GM12878 (cell line): ENCODE measurements around the gene ITGA11. TPM values are rescaled to one million over a fixed set of nuclear protein-coding genes. Genes with fewer than 3 reads are reported as not detected.

ENCODE experiments used
- ATAC-seq: fragments of 200-7000 bp; cut with Tn5 transposase; 3 replicates; pipeline ENCODE4 v1.9.1; 2020; ENCODE audit warnings: mild to moderate bottlenecking, moderate library complexity
- BruUV-seq: library from RNA; stranded (reverse); fragments of 400-500 nt; replicated peaks from 2 replicates; lab custom pipeline; 2021; lab: Mats Ljungman, UMichigan
- CTCF ChIA-PET: fragments of 300-600 bp; sonication (Branson Sonifier 250); formaldehyde crosslinking; extraction: SDS; loops from one replicate; lab custom pipeline; 2021; ENCODE audit warnings: inconsistent platforms; lab: Yijun Ruan, JAX
- POLR2A ChIA-PET: fragments of 350-600 bp; formaldehyde crosslinking; extraction: SDS; loops from one replicate; lab custom pipeline; 2021; ENCODE audit warnings: inconsistent platforms; lab: Charles Lee
- RAD21 ChIA-PET: fragments of 300-600 bp; sonication (Branson Sonifier 250); formaldehyde crosslinking; loops from one replicate; lab custom pipeline; 2023; ENCODE audit warnings: antibody characterized with exemption; ENCODE audit not compliant: unreplicated experiment; lab: Charles Lee
- SMC1A ChIA-PET: fragments of 300-600 bp; sonication (Branson Sonifier 250); formaldehyde crosslinking; loops from one replicate; lab custom pipeline; 2023; ENCODE audit not compliant: unreplicated experiment, uncharacterized antibody; lab: Charles Lee
- DNase-seq: peaks from one replicate; pipeline ENCODE4 v3.0.0-alpha.2; 2011; ENCODE audit warnings: low read depth, low spot score
- FAIRE-seq: peaks from 3 replicates; lab custom pipeline; 2011; peaks lifted over from hg19 to GRCh38; lab: Jason Lieb, UNC
- H2AFZ ChIP-seq: 2 replicates; pipeline ENCODE4 v1.6.0; 2011; ENCODE audit warnings: low read depth, low read length, control low read depth; ENCODE audit not compliant: control insufficient read depth
- H3K27ac ChIP-seq: 2 replicates; pipeline ENCODE4 v1.5.1; 2011; ENCODE audit warnings: control low read depth; ENCODE audit not compliant: control insufficient read depth, insufficient read depth
- H3K27me3 ChIP-seq, 2 experiments: replicated peaks in 1 of 2; 2 replicates each; pipeline versions ENCODE4 v1.6.0 to v1.6.1; 2011; ENCODE audit warnings: low read length in 1 of 2; ENCODE audit not compliant: control insufficient read depth in 2 of 2, insufficient read depth in 2 of 2
- H3K36me3 ChIP-seq, 2 experiments: 2 replicates each; pipeline ENCODE4 v1.5.1; 2011; ENCODE audit warnings: low read length in 1 of 2; ENCODE audit not compliant: control insufficient read depth in 2 of 2, insufficient read depth in 2 of 2
- H3K4me1 ChIP-seq: 2 replicates; pipeline ENCODE4 v1.6.1; 2011; ENCODE audit warnings: mild to moderate bottlenecking, low read length, moderate library complexity, mixed read lengths; ENCODE audit not compliant: control insufficient read depth, insufficient read depth
- H3K4me2 ChIP-seq: 2 replicates; pipeline ENCODE4 v1.6.0; 2011; ENCODE audit warnings: control low read depth; ENCODE audit not compliant: control insufficient read depth, insufficient read depth
- H3K4me3 ChIP-seq: fragments of 200-600 bp; sonication (generic); 2 replicates; pipeline ENCODE4 v1.5.1; 2016
- H3K79me2 ChIP-seq: 2 replicates; pipeline ENCODE4 v1.6.0; 2011; ENCODE audit warnings: low read length; ENCODE audit not compliant: control insufficient read depth, insufficient read depth
- H3K9ac ChIP-seq: 2 replicates; pipeline ENCODE4 v1.8.0; 2011; ENCODE audit warnings: low read length, control low read depth, mixed read lengths; ENCODE audit not compliant: control insufficient read depth, insufficient read depth
- H3K9me3 ChIP-seq: replicated peaks from 3 replicates; pipeline ENCODE4 v1.5.1; 2011; ENCODE audit warnings: mild to moderate bottlenecking, low read length; ENCODE audit not compliant: control insufficient read depth, insufficient read depth
- H4K20me1 ChIP-seq: 2 replicates; pipeline ENCODE4 v1.6.0; 2011; ENCODE audit not compliant: control insufficient read depth, insufficient read depth
- CREB1 ChIP-seq: IDR thresholded peaks from 2 replicates; pipeline ENCODE4 v1.6.1; 2012; ENCODE audit warnings: low read depth, mild to moderate bottlenecking, inconsistent platforms
- ESRRA ChIP-seq: IDR thresholded peaks from 2 replicates; pipeline ENCODE4 v1.6.1; 2012; ENCODE audit warnings: mild to moderate bottlenecking, low read length, improper control_type of control experiment
- GATAD2B ChIP-seq: fragments of 450-650 bp; conservative IDR thresholded peaks from 2 replicates; pipeline ENCODE4 v1.6.1; 2017; ENCODE audit warnings: low read depth, mild to moderate bottlenecking, moderate library complexity
- HDAC2 ChIP-seq: fragments of 200-600 bp; sonication (generic); IDR thresholded peaks from 2 replicates; pipeline ENCODE4 v1.6.1; 2017
- NBN ChIP-seq: fragments of 450-650 bp; IDR thresholded peaks from 2 replicates; pipeline ENCODE4 v1.6.1; 2016
- NFYA ChIP-seq: IDR thresholded peaks from 2 replicates; pipeline ENCODE4 v1.6.1; 2011; ENCODE audit warnings: low read depth, mild to moderate bottlenecking, low read length, improper control_type of control experiment, borderline replicate concordance
- RB1 ChIP-seq: fragments of 450-650 bp; formaldehyde crosslinking; IDR thresholded peaks from 2 replicates; pipeline ENCODE4 v1.6.1; 2017; ENCODE audit warnings: mild to moderate bottlenecking, borderline replicate concordance
- RCOR1 ChIP-seq: conservative IDR thresholded peaks from 2 replicates; pipeline ENCODE4 v1.6.1; 2012; ENCODE audit warnings: low read depth, low read length, improper control_type of control experiment
- SPI1 ChIP-seq: IDR thresholded peaks from 2 replicates; pipeline ENCODE4 v1.6.1; 2011; ENCODE audit warnings: low read depth, mild to moderate bottlenecking, low read length, moderate library complexity, borderline replicate concordance; ENCODE audit not compliant: insufficient read depth
- SREBF1 ChIP-seq: IDR thresholded peaks from 2 replicates; pipeline ENCODE4 v1.6.1; 2012; ENCODE audit warnings: mild to moderate bottlenecking, low read length
- STAT1 ChIP-seq: fragments of 450-650 bp; conservative IDR thresholded peaks from 2 replicates; pipeline ENCODE4 v1.6.1; 2014; ENCODE audit warnings: antibody characterized with exemption, mild to moderate bottlenecking
- ZBTB40 ChIP-seq: fragments of 450-650 bp; IDR thresholded peaks from 2 replicates; pipeline ENCODE4 v1.6.1; 2016; ENCODE audit warnings: mild to moderate bottlenecking, moderate library complexity, borderline replicate concordance
- WGBS: methylation state at CpG from one replicate; pipeline ENCODE4 v1.1.6; 2016; ENCODE audit warnings: low lambda C conversion rate; ENCODE audit not compliant: insufficient replicate concordance, insufficient coverage; ENCODE audit errors: missing lambda C conversion rate; 5-methylcytosine and 5-hydroxymethylcytosine counted together
- in situ Hi-C: fragments of 300-500 bp; cut with MboI; formaldehyde crosslinking; loops from 9 replicates; pipeline ENCODE4 v1.14.3; 2018; ENCODE audit warnings: mixed read lengths
- intact Hi-C: fragments of 100-400 bp; cut with micrococcal nuclease; formaldehyde crosslinking; loops from one replicate; pipeline ENCODE4 v1.14.2; 2022; ENCODE audit not compliant: unreplicated experiment
- polyA plus RNA-seq, 11 experiments: library from polyadenylated mRNA; depleted of rRNA in 4 of 11; unstranded in 6 of 11; stranded (reverse) in 5 of 11; fragments of >200 nt; fragmentation: Nextera tagmentation in 4 of 11; fragmentation: Illumina TruSeq in 1 of 11; extraction: Ambion mirVana in 4 of 11; extraction: Trizol in 1 of 11; gene quantifications; 1 replicate in 1 of 11; 2 replicates in 10 of 11; pipeline versions ENCODE4 v1.2.1 to v1.2.3, GENCODE V29; 2011 to 2016; ENCODE audit warnings: inconsistent platforms in 2 of 11, missing spikeins in 2 of 11, low read depth in 1 of 11
- total RNA-seq, 4 experiments: library from RNA; depleted of rRNA in 3 of 4; stranded (reverse); fragments of >200 nt in 3 of 4; fragmentation: Illumina TruSeq in 1 of 4; extraction: Trizol in 1 of 4; gene quantifications; 2 replicates each; pipeline versions ENCODE4 v1.2.1 to v1.2.3, GENCODE V29; 2013 to 2021
- TF ChIP-seq, protein P1 (sequence below): IDR thresholded peaks from 2 replicates; pipeline ENCODE4 v1.6.1; 2012; ENCODE audit warnings: low read depth, low read length, improper control_type of control experiment
- TF ChIP-seq, protein P2 (sequence below): IDR thresholded peaks from 2 replicates; pipeline ENCODE4 v1.6.1; 2012; ENCODE audit warnings: improper control_type of control experiment, low read depth, low read length; ENCODE audit not compliant: insufficient replicate concordance

Gene ITGA11
- total and polyA plus RNA-seq, 10 of the 15 experiments (the other 5 are each of a cell fraction or from before 2014, with no cell fraction given), result under 0.01 to 0.36 (median 0.13) TPM; not detected in 1

DNA sequence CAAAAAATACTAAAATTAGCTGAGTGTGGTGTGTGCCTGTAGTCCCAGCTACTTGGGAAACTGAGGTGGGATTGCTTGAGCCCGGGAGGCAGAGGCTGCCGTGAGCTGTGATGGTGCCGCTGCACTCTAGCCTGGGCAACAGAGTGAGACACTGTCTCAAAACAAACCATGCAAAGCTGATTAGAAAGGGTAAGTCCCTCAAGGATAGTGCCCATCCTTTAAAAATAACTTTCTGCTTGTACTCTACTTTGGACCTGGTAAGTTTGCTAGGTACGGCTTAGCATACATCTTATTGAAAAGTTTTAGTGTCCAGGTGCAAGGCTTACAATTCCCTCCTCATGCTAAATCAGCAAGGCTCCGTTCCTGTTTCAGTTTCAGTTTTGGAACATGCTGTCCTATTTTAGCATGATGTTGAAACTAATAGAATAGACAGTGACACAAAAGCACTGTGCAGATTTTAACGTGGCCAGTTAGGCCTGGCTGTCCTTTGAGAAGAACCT lies 133.0 kb downstream of the ITGA11 start:
- H3K4me3 ChIP-seq, result peak overlapping the region; percentile 23; the same call in 1 of the 2 replicates
- SMC1A ChIA-PET, result interaction anchor here (0.9 to 4.3 kb wide), 7 partner anchors 10 to 74 kb away, joined by 3 to 20 read pairs (median 4); no protein-coding TSS in a partner anchor
- 0 out of 2 replicates have a peak, but pooled peaks have one; percentile 38 for TF ChIP-seq NBN
- no peak for TF ChIP-seq STAT1
- TF ChIP-seq RCOR1, result no peak
- TF ChIP-seq, protein P1, sequence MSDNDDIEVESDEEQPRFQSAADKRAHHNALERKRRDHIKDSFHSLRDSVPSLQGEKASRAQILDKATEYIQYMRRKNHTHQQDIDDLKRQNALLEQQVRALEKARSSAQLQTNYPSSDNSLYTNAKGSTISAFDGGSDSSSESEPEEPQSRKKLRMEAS, result peak; percentile 42; the same call in 1 of the 2 replicates
- no peak for TF ChIP-seq RB1
- peak; percentile 69; the same call in 1 of the 2 replicates for TF ChIP-seq SPI1
- no peak for TF ChIP-seq SREBF1
- no peak for TF ChIP-seq NFYA
- TF ChIP-seq, protein P2, sequence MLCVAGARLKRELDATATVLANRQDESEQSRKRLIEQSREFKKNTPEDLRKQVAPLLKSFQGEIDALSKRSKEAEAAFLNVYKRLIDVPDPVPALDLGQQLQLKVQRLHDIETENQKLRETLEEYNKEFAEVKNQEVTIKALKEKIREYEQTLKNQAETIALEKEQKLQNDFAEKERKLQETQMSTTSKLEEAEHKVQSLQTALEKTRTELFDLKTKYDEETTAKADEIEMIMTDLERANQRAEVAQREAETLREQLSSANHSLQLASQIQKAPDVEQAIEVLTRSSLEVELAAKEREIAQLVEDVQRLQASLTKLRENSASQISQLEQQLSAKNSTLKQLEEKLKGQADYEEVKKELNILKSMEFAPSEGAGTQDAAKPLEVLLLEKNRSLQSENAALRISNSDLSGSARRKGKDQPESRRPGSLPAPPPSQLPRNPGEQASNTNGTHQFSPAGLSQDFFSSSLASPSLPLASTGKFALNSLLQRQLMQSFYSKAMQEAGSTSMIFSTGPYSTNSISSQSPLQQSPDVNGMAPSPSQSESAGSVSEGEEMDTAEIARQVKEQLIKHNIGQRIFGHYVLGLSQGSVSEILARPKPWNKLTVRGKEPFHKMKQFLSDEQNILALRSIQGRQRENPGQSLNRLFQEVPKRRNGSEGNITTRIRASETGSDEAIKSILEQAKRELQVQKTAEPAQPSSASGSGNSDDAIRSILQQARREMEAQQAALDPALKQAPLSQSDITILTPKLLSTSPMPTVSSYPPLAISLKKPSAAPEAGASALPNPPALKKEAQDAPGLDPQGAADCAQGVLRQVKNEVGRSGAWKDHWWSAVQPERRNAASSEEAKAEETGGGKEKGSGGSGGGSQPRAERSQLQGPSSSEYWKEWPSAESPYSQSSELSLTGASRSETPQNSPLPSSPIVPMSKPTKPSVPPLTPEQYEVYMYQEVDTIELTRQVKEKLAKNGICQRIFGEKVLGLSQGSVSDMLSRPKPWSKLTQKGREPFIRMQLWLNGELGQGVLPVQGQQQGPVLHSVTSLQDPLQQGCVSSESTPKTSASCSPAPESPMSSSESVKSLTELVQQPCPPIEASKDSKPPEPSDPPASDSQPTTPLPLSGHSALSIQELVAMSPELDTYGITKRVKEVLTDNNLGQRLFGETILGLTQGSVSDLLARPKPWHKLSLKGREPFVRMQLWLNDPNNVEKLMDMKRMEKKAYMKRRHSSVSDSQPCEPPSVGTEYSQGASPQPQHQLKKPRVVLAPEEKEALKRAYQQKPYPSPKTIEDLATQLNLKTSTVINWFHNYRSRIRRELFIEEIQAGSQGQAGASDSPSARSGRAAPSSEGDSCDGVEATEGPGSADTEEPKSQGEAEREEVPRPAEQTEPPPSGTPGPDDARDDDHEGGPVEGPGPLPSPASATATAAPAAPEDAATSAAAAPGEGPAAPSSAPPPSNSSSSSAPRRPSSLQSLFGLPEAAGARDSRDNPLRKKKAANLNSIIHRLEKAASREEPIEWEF, result no peak
- no peak for TF ChIP-seq ESRRA
- TF ChIP-seq HDAC2, result no peak
- no peak for TF ChIP-seq ZBTB40
- TF ChIP-seq CREB1, result no peak
- TF ChIP-seq GATAD2B, result 0 out of 2 replicates have a peak, but pooled peaks have one; percentile 21

More for the DNA sequence above, 133.0 kb downstream of the ITGA11 start:
- peak overlapping the region; percentile 78 for H3K4me2 ChIP-seq
- H3K9ac ChIP-seq, result peak overlapping the region; percentile 39
- H2AFZ ChIP-seq, result peak overlapping the region; percentile 90
- H3K9me3 ChIP-seq, result no peaks in the 10 kb centered on the region
- no peaks in the 10 kb centered on the region for H3K27me3 ChIP-seq
- intact Hi-C loops (loop anchor here (1.0 kb wide), 1 partner anchor 22 kb away; the partner anchor contains the start of gene FEM1B), in situ Hi-C loops (no loop called here)
- ChIA-PET RAD21 (interaction anchor here (1.0 to 1.5 kb wide), 2 partner anchors 18 to 21 kb away, joined by 3 to 8 read pairs; partner anchors contain the start of gene FEM1B), POLR2A (interaction anchor here (0.9 to 1.9 kb wide), 2 partner anchors 16 to 18 kb away, joined by 3 to 7 read pairs; no protein-coding TSS in a partner anchor), CTCF (interaction anchor here (1.1 to 4.1 kb wide), 5 partner anchors 8 to 240 kb away, joined by 5 to 30 read pairs (median 6); no protein-coding TSS in a partner anchor)
- ATAC-seq (peak; percentile 96), FAIRE-seq (peak; percentile 93), DNase-seq (peak; percentile 77)
- no peaks in the 10 kb centered on the region for H4K20me1 ChIP-seq
- H3K79me2 ChIP-seq, result peaks cover 1% of the 10 kb centered on the region
- H3K27ac ChIP-seq, result peak overlapping the region; percentile 84
- H3K4me1 ChIP-seq, result peaks cover 27% of the 10 kb centered on the region
- BruUV-seq, result no TSS peak
- WGBS, result 1% methylated on average over 6 of the region's 6 CpGs
- peaks cover 0 to 7% of the 10 kb centered on the region in 2 experiments; a peak in 1 of 4 replicates for H3K36me3 ChIP-seq
